Measurements from ENCODE around the gene SHCBP1L. TPM values are rescaled to one million over a fixed set of nuclear protein-coding genes. Genes with fewer than 3 reads are reported as not detected.

SHCBP1L gene
- polyA plus RNA-seq, 3 donors from 2014 or later: not detected

DNA sequence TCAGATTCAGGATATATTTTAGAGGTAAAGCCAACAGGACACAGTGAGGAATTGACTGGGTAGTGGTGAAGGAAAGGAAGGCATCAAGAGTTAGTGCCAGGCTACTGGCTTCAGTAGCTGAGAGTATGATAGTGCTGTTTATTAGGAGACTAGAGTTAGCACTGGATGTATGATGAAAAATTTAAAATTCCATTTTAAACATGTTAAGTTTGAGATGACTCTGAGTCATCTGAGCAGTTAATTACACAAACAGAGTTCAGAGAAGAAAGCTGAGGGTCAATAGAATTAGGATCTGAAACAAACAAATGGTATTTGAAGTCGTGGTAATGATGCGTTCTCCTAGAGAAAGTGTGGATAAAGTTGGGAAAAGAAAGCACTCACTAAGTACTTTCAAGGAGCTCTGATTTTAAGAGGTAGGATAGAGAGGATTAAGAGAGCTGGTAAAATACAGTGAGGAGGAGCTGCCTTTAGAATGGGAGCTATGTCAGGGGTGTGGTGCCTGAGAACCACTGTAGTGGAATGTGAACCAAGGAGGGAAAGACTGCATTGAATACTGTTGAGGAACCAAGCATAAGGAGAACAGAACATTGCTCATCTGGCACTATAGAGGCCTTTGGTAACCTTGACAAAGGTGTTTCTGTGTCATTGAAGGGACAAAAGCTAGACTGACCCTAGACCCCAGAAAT is 21.7 kb upstream of the SHCBP1L start:
- DNase-seq: no peak
- Mint-ChIP-seq H3K9me3 (no peaks in the 10 kb centered on the region), H3K4me3 (no peak overlapping the region), H3K27ac (no peak overlapping the region), H3K27me3 (ENCODE audit: low read depth in 3 of 3) (peaks cover 0 to 3% (median 0%) of the 10 kb centered on the region in 3 donors), H3K4me1 (no peaks in the 10 kb centered on the region), H3K36me3 (no peaks in the 10 kb centered on the region)

DNA sequence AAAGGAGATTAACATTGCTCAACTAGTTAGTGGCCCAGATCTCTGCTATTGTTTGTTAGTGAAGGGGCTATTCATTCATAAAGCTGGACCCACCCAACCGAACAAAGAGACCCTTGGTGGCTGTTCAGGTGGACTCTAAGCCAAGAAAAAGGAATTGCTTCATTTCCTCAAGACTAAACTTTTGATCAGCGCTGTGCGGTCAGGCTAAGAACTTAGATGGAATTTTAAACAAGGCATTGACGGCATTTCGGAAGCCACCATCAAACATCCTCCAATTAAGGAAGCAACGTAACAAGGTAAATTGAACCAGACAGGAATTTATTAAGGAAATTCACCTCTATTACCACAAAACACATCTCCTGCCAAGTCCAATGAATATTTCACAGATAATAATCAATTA is 19.9 kb upstream of the SHCBP1L start:
- no peaks in the 10 kb centered on the region for H3K4me1 Mint-ChIP-seq
- no peak overlapping the region for H3K27ac Mint-ChIP-seq
- DNase-seq: no peak
- peaks cover 0 to 2% (median 0%) of the 10 kb centered on the region in 6 donors for H3K9me3 Mint-ChIP-seq
- H3K27me3 Mint-ChIP-seq (ENCODE audit: low read depth in 3 of 3): peaks cover 0 to 8% (median 0%) of the 10 kb centered on the region in 3 donors
- no peak overlapping the region for H3K4me3 Mint-ChIP-seq
- H3K36me3 Mint-ChIP-seq: no peaks in the 10 kb centered on the region

DNA sequence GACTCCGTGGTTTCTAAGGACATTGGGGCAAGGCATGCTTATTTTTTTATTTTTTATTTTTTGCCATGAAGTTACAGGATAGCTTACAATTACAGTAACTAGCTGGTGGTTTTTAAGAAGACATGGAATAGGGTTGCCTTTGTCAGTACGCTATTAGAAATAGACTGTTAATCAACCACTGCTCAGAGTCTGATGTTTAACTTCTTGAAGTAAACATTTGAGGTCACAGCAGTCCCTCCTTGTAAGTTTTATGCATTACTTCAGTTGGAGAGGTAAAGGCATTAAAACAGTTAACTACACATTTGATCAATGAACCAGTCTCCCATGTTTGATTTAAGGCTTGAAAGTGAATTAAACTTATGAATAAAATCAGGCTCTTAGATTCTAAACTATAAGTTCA is 19.3 kb upstream of the SHCBP1L start:
- Mint-ChIP-seq H3K4me3 (no peak overlapping the region), H3K9me3 (peaks cover 0 to 2% (median 0%) of the 10 kb centered on the region in 6 donors), H3K36me3 (no peaks in the 10 kb centered on the region), H3K27ac (no peak overlapping the region), H3K4me1 (no peaks in the 10 kb centered on the region), H3K27me3 (ENCODE audit: low read depth in 3 of 3) (peaks cover 0 to 8% (median 0%) of the 10 kb centered on the region in 3 donors)
- no peak for DNase-seq

DNA sequence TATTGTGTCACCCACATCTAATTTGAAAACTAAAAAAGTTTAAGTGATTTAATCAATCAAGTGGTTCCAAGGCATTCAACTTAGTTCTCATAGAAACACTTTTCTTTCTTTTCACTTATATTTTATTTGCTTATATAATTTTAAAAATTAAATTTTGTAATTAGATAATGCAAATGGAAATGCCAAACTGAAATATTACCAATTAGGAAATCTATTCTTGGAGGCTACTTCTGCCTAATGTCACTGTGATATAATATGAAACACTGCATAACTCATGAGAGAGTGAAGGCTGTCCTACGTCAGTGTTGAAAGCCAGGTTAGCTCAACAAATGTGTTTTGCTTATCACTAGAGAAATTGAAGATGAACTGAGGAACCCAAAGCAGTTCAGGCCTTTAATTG is 18.3 kb upstream of the SHCBP1L start:
- Mint-ChIP-seq H3K4me1 (no peaks in the 10 kb centered on the region), H3K9me3 (peaks cover 0 to 2% (median 0%) of the 10 kb centered on the region in 6 donors), H3K36me3 (no peaks in the 10 kb centered on the region), H3K27ac (no peak overlapping the region), H3K27me3 (ENCODE audit: low read depth in 3 of 3) (peaks cover 0 to 8% (median 0%) of the 10 kb centered on the region in 3 donors), H3K4me3 (no peak overlapping the region)
- DNase-seq: no peak

DNA sequence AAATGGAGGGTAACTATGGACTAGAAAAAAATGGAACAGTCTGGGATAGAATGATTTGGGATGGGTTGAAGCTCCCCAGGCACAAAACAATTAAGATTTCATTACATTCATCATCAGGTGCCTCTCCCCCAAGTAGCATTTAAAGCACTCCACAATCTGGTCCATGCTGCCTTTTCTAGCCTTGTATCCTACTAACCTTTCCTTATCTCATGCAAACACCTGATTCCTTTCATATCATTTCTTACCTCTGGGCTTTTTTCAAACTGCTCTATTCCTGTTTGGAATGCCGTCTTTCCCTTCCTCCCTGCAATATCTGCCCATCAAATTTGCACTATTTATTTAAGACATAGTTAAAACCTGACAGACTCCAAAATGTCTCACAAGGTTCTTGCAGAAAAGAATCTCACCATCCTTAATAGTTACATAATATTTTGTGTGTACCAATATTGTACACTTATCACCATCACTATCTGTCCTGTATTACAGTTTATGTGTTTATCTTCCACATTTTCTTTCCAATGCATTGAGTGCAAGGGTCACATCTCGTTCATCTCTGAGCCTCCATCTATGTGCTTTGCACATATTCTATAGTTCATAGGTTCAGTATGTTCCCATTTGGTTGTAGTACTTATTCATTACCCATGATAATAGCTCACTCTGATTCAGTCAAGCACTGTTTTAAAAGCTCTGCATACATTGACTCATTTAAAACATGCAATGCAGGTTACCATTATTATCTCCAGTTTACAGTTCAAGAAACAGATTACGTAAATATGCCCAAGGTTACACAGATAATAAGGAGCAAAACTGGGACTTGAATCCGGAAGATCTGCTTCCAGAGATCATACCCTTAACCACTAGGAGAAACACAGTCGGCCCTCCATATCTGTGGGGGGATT is 16.1 kb upstream of the SHCBP1L start:
- no peak for DNase-seq
- no peaks in the 10 kb centered on the region for H3K4me1 Mint-ChIP-seq
- H3K9me3 Mint-ChIP-seq: peaks cover 0 to 2% (median 0%) of the 10 kb centered on the region in 6 donors
- no peak overlapping the region for H3K4me3 Mint-ChIP-seq
- no peak overlapping the region for H3K27ac Mint-ChIP-seq
- no peaks in the 10 kb centered on the region for H3K36me3 Mint-ChIP-seq
- H3K27me3 Mint-ChIP-seq (ENCODE audit: low read depth in 3 of 3): peaks cover 0 to 8% (median under 1%) of the 10 kb centered on the region in 3 donors

DNA sequence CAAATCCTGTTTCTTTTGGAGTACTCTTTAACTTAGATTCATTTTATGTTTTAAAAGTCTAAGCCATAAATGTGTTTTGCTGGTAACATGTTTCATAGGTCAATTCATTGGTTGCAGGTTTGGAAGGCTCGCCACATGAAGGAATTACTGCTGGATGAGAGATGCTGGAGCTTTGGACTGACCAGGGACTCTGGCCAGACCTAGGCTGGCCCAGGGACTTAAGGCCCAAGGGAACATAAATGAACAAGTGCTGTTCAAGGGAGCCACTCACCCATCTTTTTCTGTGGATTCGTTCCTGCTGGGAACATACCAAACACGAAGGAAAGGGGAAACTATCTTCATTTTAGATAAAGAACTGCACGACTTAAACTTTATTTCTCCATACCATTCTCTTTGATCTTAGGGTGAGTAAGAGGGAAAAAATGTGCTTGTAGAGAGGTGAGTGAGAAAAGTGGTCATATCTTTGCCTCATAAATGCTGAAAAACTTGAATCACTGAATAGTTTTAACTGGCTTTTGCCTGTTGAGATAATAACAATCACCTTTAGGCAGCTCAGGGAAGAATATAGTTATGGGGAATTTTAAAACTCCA is 15.3 kb upstream of the SHCBP1L start:
- H3K9me3 Mint-ChIP-seq: peaks cover 0 to 2% (median 0%) of the 10 kb centered on the region in 6 donors
- H3K36me3 Mint-ChIP-seq: no peaks in the 10 kb centered on the region
- H3K4me3 Mint-ChIP-seq: no peak overlapping the region
- no peak overlapping the region for H3K27ac Mint-ChIP-seq
- no peak for DNase-seq
- H3K27me3 Mint-ChIP-seq (ENCODE audit: low read depth in 3 of 3): peaks cover 0 to 8% (median 2%) of the 10 kb centered on the region in 3 donors
- no peaks in the 10 kb centered on the region for H3K4me1 Mint-ChIP-seq

DNA sequence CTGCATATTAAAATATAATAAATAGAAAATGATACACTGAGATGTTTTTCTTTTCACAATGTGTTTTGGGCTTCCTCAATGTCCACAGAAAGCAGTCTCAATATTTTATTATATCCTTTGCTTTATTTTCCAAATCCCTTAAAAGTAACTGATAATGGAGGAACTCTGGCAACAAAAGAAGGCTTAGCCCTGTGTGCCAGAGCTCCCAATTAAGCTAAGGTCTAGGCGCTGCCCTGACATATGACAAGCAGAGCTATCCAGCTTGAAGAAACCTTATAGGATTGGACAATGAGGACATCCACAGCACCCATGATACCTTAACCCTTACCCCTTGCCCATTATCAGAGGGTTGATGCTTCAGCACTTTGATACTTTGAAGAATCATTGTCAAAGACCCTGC is 12.9 kb upstream of the SHCBP1L start:
- Mint-ChIP-seq H3K9me3 (peaks cover 0 to 2% (median 0%) of the 10 kb centered on the region in 6 donors), H3K36me3 (no peaks in the 10 kb centered on the region), H3K4me3 (no peak overlapping the region)

DNA sequence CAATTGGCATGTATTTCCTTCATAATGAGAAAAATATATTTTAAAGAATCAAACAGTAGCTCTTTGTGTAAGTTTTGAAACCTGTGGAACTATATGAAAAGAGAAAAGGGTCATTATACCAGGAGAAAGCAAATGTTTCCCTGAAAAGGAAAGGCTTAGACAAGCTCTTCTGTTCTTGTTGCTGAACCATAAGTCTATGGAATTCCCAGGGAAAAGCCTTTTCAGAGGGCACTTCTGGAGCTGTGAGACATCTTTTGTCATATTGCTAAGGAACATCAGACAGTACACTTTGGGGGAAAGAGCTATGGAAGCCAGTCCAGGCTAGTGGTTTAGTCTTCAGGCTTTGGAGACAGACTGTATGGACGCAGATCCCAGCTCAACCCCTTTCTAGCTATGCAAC is 12.1 kb upstream of the SHCBP1L start:
- no peak for DNase-seq
- Mint-ChIP-seq H3K9me3 (peaks cover 0 to 2% (median 0%) of the 10 kb centered on the region in 6 donors), H3K27me3 (ENCODE audit: low read depth in 3 of 3) (peaks cover 0 to 8% (median 2%) of the 10 kb centered on the region in 3 donors), H3K4me3 (no peak overlapping the region), H3K27ac (no peak overlapping the region), H3K36me3 (no peaks in the 10 kb centered on the region), H3K4me1 (no peaks in the 10 kb centered on the region)

More for the DNA sequence above, 12.9 kb upstream of the SHCBP1L start:
- Mint-ChIP-seq H3K27ac (no peak overlapping the region), H3K27me3 (ENCODE audit: low read depth in 3 of 3) (peaks cover 0 to 8% (median 2%) of the 10 kb centered on the region in 3 donors), H3K4me1 (no peaks in the 10 kb centered on the region)
- no peak for DNase-seq

DNA sequence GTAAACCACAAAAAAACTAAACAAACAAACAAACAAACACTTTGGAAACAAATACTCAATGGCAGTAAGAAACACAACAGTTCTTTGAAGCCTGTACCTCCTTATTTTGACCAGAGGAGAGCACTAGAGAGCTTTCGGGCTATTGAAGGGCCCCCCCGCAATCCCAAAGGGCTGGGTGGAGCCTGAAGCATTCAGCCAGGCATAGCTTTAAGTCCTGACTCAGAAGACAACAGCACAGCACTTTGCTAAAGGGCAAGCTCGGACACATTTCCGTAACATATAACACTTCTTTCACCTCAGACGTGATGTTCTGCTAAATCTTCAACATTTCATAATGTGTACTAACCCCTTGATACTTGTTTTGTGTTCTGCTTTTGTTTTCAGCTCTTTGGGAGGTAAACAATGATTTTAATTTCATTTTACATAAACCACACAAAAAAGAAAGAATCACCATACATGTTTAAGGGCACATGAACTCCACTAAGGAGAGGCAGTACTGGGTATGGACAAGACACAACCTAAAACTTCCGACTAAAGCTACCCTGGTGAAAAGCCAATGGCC is 9.7 kb upstream of the SHCBP1L start:
- DNase-seq: no peak
- Mint-ChIP-seq H3K27me3 (ENCODE audit: low read depth in 3 of 3) (peaks cover 0 to 4% (median 4%) of the 10 kb centered on the region in 3 donors), H3K27ac (no peak overlapping the region), H3K4me1 (no peaks in the 10 kb centered on the region), H3K4me3 (no peak overlapping the region), H3K9me3 (no peaks in the 10 kb centered on the region), H3K36me3 (no peaks in the 10 kb centered on the region)

DNA sequence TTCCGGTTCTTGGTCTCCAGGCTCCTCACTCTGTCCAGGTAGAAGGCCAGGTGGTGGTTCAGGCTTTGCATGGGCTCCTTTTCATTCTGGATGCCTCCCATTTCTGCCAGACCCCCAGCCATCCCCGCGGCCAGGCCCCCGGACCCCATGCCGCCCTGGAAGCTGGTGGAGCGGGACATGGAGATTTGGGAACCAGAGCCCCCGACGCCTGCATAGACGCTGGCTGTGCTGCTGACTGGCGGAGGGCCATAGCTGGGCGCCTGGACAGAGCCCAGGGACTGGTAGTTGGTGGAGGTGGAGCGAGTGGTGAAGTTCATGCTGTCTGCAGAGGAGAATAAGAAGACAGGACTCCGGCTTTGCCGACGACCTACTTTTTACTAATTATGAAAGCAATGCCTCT is 7.1 kb upstream of the SHCBP1L start:
- no peak for DNase-seq
- Mint-ChIP-seq H3K36me3 (no peaks in the 10 kb centered on the region), H3K4me1 (no peaks in the 10 kb centered on the region), H3K27ac (no peak overlapping the region), H3K4me3 (no peak overlapping the region), H3K27me3 (ENCODE audit: low read depth in 3 of 3) (peaks cover 0 to 10% (median 4%) of the 10 kb centered on the region in 3 donors), H3K9me3 (no peaks in the 10 kb centered on the region)

DNA sequence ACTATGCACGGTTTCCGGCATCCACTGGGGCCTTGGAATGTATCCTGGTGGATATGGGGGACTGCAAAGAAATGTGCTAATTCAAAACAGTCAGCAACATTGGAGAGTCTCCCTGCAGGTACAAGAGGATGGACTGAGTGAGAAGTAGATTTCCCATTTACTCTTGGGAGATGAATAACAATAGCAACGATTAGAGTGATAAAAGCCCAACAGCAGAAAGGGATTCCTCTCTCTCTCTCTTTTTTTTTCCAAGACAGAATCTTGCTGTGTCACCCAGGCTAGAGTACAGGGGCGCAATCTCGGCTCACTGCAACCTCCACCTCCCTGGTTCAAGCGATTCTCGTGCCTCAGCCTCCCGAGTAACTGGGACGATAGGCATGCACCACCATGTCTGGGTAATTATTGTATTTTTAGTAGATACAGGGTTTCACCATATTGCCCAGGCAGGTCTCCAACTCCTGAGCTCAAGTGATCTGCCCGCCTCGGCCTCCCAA is 5.0 kb upstream of the SHCBP1L start:
- Mint-ChIP-seq H3K9me3 (no peaks in the 10 kb centered on the region), H3K4me1 (no peaks in the 10 kb centered on the region), H3K27me3 (ENCODE audit: low read depth in 3 of 3) (peaks cover 0 to 10% (median 2%) of the 10 kb centered on the region in 3 donors), H3K4me3 (no peak overlapping the region), H3K36me3 (no peaks in the 10 kb centered on the region), H3K27ac (no peak overlapping the region)
- DNase-seq: no peak

DNA sequence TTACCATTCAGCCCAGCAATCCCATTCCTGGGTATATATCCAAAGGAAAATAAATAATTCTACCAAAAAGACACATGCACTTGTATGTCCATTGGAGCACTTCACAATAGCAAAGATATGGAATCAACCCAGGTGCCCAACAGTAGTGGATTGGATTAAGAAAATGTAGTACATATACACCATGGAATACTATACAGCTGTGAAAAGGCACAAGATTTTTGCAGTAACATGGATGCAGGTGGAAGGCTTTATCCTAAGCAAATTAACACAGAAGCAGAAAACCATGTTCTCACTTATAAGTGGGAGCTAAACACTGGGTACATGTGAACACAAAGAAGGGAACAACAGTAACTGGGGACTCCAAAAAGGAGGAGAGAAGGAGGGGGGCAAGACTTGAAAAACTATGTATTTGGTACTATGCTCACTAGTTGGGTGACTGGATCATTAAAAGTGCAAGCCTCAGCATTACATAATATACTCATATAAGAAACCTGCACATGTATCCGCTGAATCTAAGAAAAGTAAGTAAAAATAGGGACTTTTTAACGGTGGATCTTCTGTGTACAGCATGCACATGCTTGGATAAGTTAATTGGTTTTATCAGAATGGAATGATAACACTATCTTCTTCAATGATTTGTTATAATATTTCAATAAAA is 3.9 kb upstream of the SHCBP1L start:
- Mint-ChIP-seq H3K4me3 (no peak overlapping the region), H3K36me3 (peaks cover 0 to 2% (median 0%) of the 10 kb centered on the region in 3 donors), H3K9me3 (no peaks in the 10 kb centered on the region), H3K4me1 (no peaks in the 10 kb centered on the region), H3K27me3 (ENCODE audit: low read depth in 3 of 3) (peaks cover 0 to 16% (median 2%) of the 10 kb centered on the region in 3 donors), H3K27ac (no peak overlapping the region)
- DNase-seq: no peak

Data from immature natural killer cell (primary cell).